Lower lobe of right lung (tissue), 2 donors: Measurements from ENCODE around the gene WDR1. TPM values are rescaled to one million over a fixed set of nuclear protein-coding genes. Genes with fewer than 3 reads are reported as not detected.

Experiments used
- ATAC-seq, 2 donors: fragments of 200-7000 bp; cut with Tn5 transposase; one replicate each; pipeline ENCODE4 v1.9.1; 2020 to 2022; ENCODE audit warnings: mild to moderate bottlenecking in 2 of 2, moderate library complexity in 2 of 2
- DNase-seq: peaks from one replicate; pipeline ENCODE4 v3.0.0-alpha.2; 2020
- H3K27ac ChIP-seq: fragments of 200-600 bp; one replicate; pipeline ENCODE4 v1.8.0; 2022
- H3K27me3 ChIP-seq: fragments of 200-600 bp; one replicate; pipeline ENCODE4 v1.8.0; 2022; ENCODE audit warnings: low read depth
- H3K36me3 ChIP-seq: fragments of 200-600 bp; one replicate; pipeline ENCODE4 v1.8.0; 2022; ENCODE audit warnings: mild to moderate bottlenecking
- H3K4me1 ChIP-seq: fragments of 200-600 bp; one replicate; pipeline ENCODE4 v1.8.0; 2022
- H3K4me3 ChIP-seq: fragments of 200-600 bp; one replicate; pipeline ENCODE4 v1.8.0; 2022; ENCODE audit warnings: mild to moderate bottlenecking
- H3K9me3 ChIP-seq: fragments of 200-600 bp; one replicate; pipeline ENCODE4 v1.8.0; 2022
- CTCF ChIP-seq: fragments of 200-600 bp; IDR thresholded peaks from one replicate; pipeline ENCODE4 v1.8.0; 2022; ENCODE audit warnings: antibody characterized with exemption, mild to moderate bottlenecking
- intact Hi-C: fragments of 100-400 bp; cut with DNase I; formaldehyde crosslinking; loops from one replicate; pipeline ENCODE4 v1.11.0; 2022
- total RNA-seq: library from RNA; stranded (reverse); fragmentation: NEBNext Ultra II Directional; extraction: Animal tissue kit (Norgen Biotek cat#: 25700); gene quantifications from one replicate; pipeline ENCODE4 v1.2.1, GENCODE V29; 2021
- donor health status: DM: no; HTN: yes; CAD: no; lungs with severe emphysema.

The WDR1 gene
- total RNA-seq, 1 donor from 2014 or later = 233 TPM

GRCh38 chr4:10161146-10161545, 44.5 kb upstream of the WDR1 start:
- intact Hi-C loops = loop anchor here (5.0 kb wide), 1 partner anchor 241 kb away; no protein-coding TSS in a partner anchor
- H3K9me3 ChIP-seq = no peaks in the 10 kb centered on the region
- no peak for TF ChIP-seq CTCF
- no peaks in the 10 kb centered on the region for H3K4me1 ChIP-seq
- H3K27me3 ChIP-seq = no peaks in the 10 kb centered on the region
- DNase-seq = no peak
- H3K27ac ChIP-seq = no peak overlapping the region
- H3K4me3 ChIP-seq = no peak overlapping the region
- H3K36me3 ChIP-seq = no peaks in the 10 kb centered on the region
- ATAC-seq = no peak

GRCh38 chr4:10160281-10160856, 43.8 kb upstream of the WDR1 start:
- DNase-seq (no peak), ATAC-seq (no peak)
- Histone ChIP-seq H3K9me3 (no peaks in the 10 kb centered on the region), H3K27ac (no peak overlapping the region), H3K36me3 (no peaks in the 10 kb centered on the region), H3K4me3 (no peak overlapping the region), H3K4me1 (no peaks in the 10 kb centered on the region), H3K27me3 (no peaks in the 10 kb centered on the region)
- TF ChIP-seq CTCF = peak; percentile 11
- intact Hi-C loops = loop anchor here (5.0 kb wide), 1 partner anchor 242 kb away; no protein-coding TSS in a partner anchor

GRCh38 chr4:10159671-10160070, 43.1 kb upstream of the WDR1 start:
- no peak for ATAC-seq
- no peaks in the 10 kb centered on the region for H3K36me3 ChIP-seq
- intact Hi-C loops = loop anchor here (5.0 kb wide), 1 partner anchor 243 kb away; no protein-coding TSS in a partner anchor

GRCh38 chr4:10158333-10158942, 41.8 kb upstream of the WDR1 start:
- H3K27ac ChIP-seq = no peak overlapping the region
- no peaks in the 10 kb centered on the region for H3K36me3 ChIP-seq
- ATAC-seq (no peak), DNase-seq (no peak)
- intact Hi-C loops = no loop called here
- H3K4me1 ChIP-seq = no peaks in the 10 kb centered on the region
- no peaks in the 10 kb centered on the region for H3K27me3 ChIP-seq
- TF ChIP-seq CTCF = no peak
- no peak overlapping the region for H3K4me3 ChIP-seq
- H3K9me3 ChIP-seq = no peaks in the 10 kb centered on the region

More at GRCh38 chr4:10159671-10160070, 43.1 kb upstream of the WDR1 start:
- DNase-seq = no peak
- no peaks in the 10 kb centered on the region for H3K9me3 ChIP-seq
- no peaks in the 10 kb centered on the region for H3K4me1 ChIP-seq
- no peak overlapping the region for H3K4me3 ChIP-seq
- no peak for TF ChIP-seq CTCF
- H3K27me3 ChIP-seq = no peaks in the 10 kb centered on the region
- no peak overlapping the region for H3K27ac ChIP-seq

- Histone ChIP-seq H3K4me3 (no peak overlapping the region), H3K27me3 (no peaks in the 10 kb centered on the region), H3K9me3 (no peaks in the 10 kb centered on the region), H3K27ac (no peak overlapping the region), H3K36me3 (no peaks in the 10 kb centered on the region), H3K4me1 (no peaks in the 10 kb centered on the region)
- TF ChIP-seq CTCF = peak; percentile 75
- DNase-seq (peak; percentile 51), ATAC-seq (peak; percentile 80 to 85)
- intact Hi-C loops = no loop called here
These were observed 41.1 kb upstream of the WDR1 start for GRCh38 chr4:10157478-10158332.
